Suprapubic skin (tissue), 4 donors: ENCODE results near the gene PDE8A. TPM values are rescaled to one million over a fixed set of nuclear protein-coding genes. Genes with fewer than 3 reads are reported as not detected.

Experiments
- DNase-seq, 2 donors: peaks; one replicate each; pipeline ENCODE4 v3.0.0-alpha.2; 2019; ENCODE audit warnings: low spot score in 2 of 2
- H3K27ac ChIP-seq: fragments of 200-600 bp; sonication (generic); one replicate; pipeline ENCODE4 v1.5.1; 2019
- H3K27me3 ChIP-seq: fragments of 200-600 bp; sonication (generic); one replicate; pipeline ENCODE4 v1.5.1; 2019
- H3K36me3 ChIP-seq: fragments of 200-600 bp; sonication (generic); one replicate; pipeline ENCODE4 v1.5.1; 2019
- H3K4me1 ChIP-seq: fragments of 200-600 bp; sonication (generic); one replicate; pipeline ENCODE4 v1.5.1; 2019
- H3K4me3 ChIP-seq: fragments of 200-600 bp; sonication (generic); one replicate; pipeline ENCODE4 v1.5.1; 2019; ENCODE audit warnings: mild to moderate bottlenecking
- H3K9me3 ChIP-seq: fragments of 200-600 bp; sonication (generic); one replicate; pipeline ENCODE4 v1.5.1; 2019
- EP300 ChIP-seq: sonication (generic); formaldehyde crosslinking; IDR thresholded peaks from one replicate; pipeline ENCODE4 v1.6.1; 2017; ENCODE audit warnings: antibody characterized with exemption
- POLR2A ChIP-seq, 2 donors: fragments of 450-650 bp; IDR thresholded peaks; one replicate each; pipeline ENCODE4 v1.6.1; 2017; ENCODE audit warnings: antibody characterized with exemption in 2 of 2, mild to moderate bottlenecking in 2 of 2, moderate library complexity in 2 of 2
- POLR2AphosphoS5 ChIP-seq, 3 donors: sonication (generic); formaldehyde crosslinking; IDR thresholded peaks; one replicate each; pipeline ENCODE4 v1.6.1; 2017; ENCODE audit warnings: antibody characterized with exemption in 3 of 3
- WGBS: methylation state at CpG from one replicate; pipeline ENCODE4 v1.1.5; 2018; 5-methylcytosine and 5-hydroxymethylcytosine counted together
- total RNA-seq, 4 donors: library from RNA; depleted of rRNA; stranded (reverse); fragments of >200 nt; gene quantifications; one replicate each; pipeline ENCODE4 v1.1.0, GENCODE V29; 2016
- TF ChIP-seq, protein P1 (sequence below), 2 donors: fragments of 200-600 bp in 1 of 2; fragments of 450-650 bp in 1 of 2; sonication (generic) in 1 of 2; IDR thresholded peaks; one replicate each; pipeline ENCODE4 v1.5.1; 2016 to 2019; ENCODE audit warnings: antibody characterized with exemption in 2 of 2, mild to moderate bottlenecking in 1 of 2, moderate library complexity in 1 of 2

PDE8A gene
- total RNA-seq, 4 donors from 2014 or later: 15.3 to 48.5 (median 19.0) TPM

- Histone ChIP-seq H3K4me1 (no peaks in the 10 kb centered on the region), H3K4me3 (no peak overlapping the region), H3K27ac (no peak overlapping the region), H3K27me3 (no peaks in the 10 kb centered on the region), H3K36me3 (peaks cover 60% of the 10 kb centered on the region), H3K9me3 (no peaks in the 10 kb centered on the region)
- TF ChIP-seq EP300 (no peak), POLR2AphosphoS5 (IDR thresholded peaks at IDR 0.05) (no peak), POLR2A (IDR thresholded peaks at IDR 0.05) (no peak)
- TF ChIP-seq, protein P1, sequence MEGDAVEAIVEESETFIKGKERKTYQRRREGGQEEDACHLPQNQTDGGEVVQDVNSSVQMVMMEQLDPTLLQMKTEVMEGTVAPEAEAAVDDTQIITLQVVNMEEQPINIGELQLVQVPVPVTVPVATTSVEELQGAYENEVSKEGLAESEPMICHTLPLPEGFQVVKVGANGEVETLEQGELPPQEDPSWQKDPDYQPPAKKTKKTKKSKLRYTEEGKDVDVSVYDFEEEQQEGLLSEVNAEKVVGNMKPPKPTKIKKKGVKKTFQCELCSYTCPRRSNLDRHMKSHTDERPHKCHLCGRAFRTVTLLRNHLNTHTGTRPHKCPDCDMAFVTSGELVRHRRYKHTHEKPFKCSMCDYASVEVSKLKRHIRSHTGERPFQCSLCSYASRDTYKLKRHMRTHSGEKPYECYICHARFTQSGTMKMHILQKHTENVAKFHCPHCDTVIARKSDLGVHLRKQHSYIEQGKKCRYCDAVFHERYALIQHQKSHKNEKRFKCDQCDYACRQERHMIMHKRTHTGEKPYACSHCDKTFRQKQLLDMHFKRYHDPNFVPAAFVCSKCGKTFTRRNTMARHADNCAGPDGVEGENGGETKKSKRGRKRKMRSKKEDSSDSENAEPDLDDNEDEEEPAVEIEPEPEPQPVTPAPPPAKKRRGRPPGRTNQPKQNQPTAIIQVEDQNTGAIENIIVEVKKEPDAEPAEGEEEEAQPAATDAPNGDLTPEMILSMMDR (IDR thresholded peaks at IDR 0.05): no peak
- no peak for DNase-seq
- 98% methylated on average over 4 of the region's 4 CpGs for WGBS
Observed at GRCh38 chr15:85118173-85118572, 136.5 kb downstream of the PDE8A start.

DNA sequence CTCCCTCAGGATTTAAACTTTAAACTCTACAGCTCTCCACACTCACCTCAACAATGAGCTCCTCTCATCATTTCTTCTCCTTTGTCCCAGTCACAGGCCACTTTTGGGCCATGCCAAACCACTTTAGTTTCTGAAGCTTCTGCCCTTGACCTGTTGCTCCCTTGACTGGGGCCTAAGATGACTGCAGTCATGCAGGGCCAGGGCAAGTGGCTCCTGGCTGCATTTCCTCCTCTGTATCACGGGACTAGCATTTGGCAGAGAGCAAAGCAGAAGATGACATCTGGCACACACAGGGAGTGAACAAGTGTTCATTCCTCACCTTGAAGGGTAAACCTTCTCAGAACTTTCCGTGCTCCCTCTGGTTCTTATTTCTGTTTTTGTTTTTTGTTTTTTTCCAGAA lies 136.9 kb downstream of the PDE8A start:
- Histone ChIP-seq H3K27ac (no peak overlapping the region), H3K27me3 (no peaks in the 10 kb centered on the region), H3K4me1 (no peaks in the 10 kb centered on the region), H3K4me3 (no peak overlapping the region), H3K36me3 (peaks cover 60% of the 10 kb centered on the region), H3K9me3 (no peaks in the 10 kb centered on the region)
- 92% methylated on average over 2 of the region's 2 CpGs for WGBS
- no peak for DNase-seq
- TF ChIP-seq EP300 (no peak), POLR2AphosphoS5 (IDR thresholded peaks at IDR 0.05) (no peak), POLR2A (IDR thresholded peaks at IDR 0.05) (no peak)
- TF ChIP-seq, protein P1 (IDR thresholded peaks at IDR 0.05): no peak

GRCh38 chr15:85120351-85121113 lies 138.9 kb downstream of the PDE8A start:
- no peak overlapping the region for H3K27ac ChIP-seq
- peaks cover 55% of the 10 kb centered on the region for H3K36me3 ChIP-seq
- 94% methylated on average over 4 of the region's 4 CpGs for WGBS
- DNase-seq: no peak
- TF ChIP-seq, protein P1 (IDR thresholded peaks at IDR 0.05): no peak
- TF ChIP-seq EP300 (no peak), POLR2AphosphoS5 (IDR thresholded peaks at IDR 0.05) (no peak), POLR2A (IDR thresholded peaks at IDR 0.05) (no peak)
- H3K9me3 ChIP-seq: no peaks in the 10 kb centered on the region
- no peak overlapping the region for H3K4me3 ChIP-seq
- no peaks in the 10 kb centered on the region for H3K4me1 ChIP-seq
- H3K27me3 ChIP-seq: no peaks in the 10 kb centered on the region

GRCh38 chr15:85124173-85124572 lies 142.5 kb downstream of the PDE8A start:
- Histone ChIP-seq H3K4me3 (no peak overlapping the region), H3K36me3 (peaks cover 48% of the 10 kb centered on the region), H3K9me3 (no peaks in the 10 kb centered on the region), H3K27me3 (no peaks in the 10 kb centered on the region), H3K4me1 (no peaks in the 10 kb centered on the region), H3K27ac (no peak overlapping the region)
- no peak for DNase-seq
- TF ChIP-seq, protein P1 (IDR thresholded peaks at IDR 0.05): no peak
- TF ChIP-seq EP300 (no peak), POLR2AphosphoS5 (IDR thresholded peaks at IDR 0.05) (no peak), POLR2A (IDR thresholded peaks at IDR 0.05) (no peak)
- 95% methylated on average over 1 of the region's 1 CpG for WGBS

GRCh38 chr15:85125056-85125661 lies 143.5 kb downstream of the PDE8A start:
- no peaks in the 10 kb centered on the region for H3K4me1 ChIP-seq
- DNase-seq: no peak
- no peaks in the 10 kb centered on the region for H3K27me3 ChIP-seq
- TF ChIP-seq EP300 (no peak), POLR2A (IDR thresholded peaks at IDR 0.05) (no peak), POLR2AphosphoS5 (IDR thresholded peaks at IDR 0.05) (no peak)
- TF ChIP-seq, protein P1 (IDR thresholded peaks at IDR 0.05): no peak
- peaks cover 56% of the 10 kb centered on the region for H3K36me3 ChIP-seq
- WGBS: 81% methylated on average over 4 of the region's 4 CpGs
- no peaks in the 10 kb centered on the region for H3K9me3 ChIP-seq
- H3K4me3 ChIP-seq: no peak overlapping the region
- no peak overlapping the region for H3K27ac ChIP-seq
